B cell (primary cell): ENCODE data around the gene CELF4.

Source experiments
- EZH2 ChIP-seq: IDR thresholded peaks from 2 replicates; pipeline ENCODE4 v1.6.1; 2012; ENCODE audit warnings: borderline replicate concordance, low read depth, mild to moderate bottlenecking, moderate library complexity, low read length; ENCODE audit not compliant: insufficient read depth, poor library complexity, severe bottlenecking
- TF ChIP-seq, protein P1 (sequence below): fragments of 200-600 bp; IDR thresholded peaks from one replicate; pipeline ENCODE4 v1.8.0; 2022; ENCODE audit warnings: antibody characterized with exemption, mild to moderate bottlenecking

DNA sequence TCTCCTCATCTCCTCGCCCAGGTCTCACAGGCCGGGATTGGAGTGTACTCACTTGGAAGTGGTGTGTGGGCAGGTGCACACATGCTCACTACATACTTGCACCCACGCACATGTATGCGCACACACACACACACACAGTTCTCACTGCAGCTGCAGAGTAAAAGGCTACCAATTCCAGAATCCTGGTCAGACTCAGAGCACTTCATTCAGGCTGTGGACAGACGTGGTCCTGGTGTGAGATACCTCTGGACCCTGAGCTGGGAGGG is 19.4 kb downstream of the CELF4 start:
- TF ChIP-seq, protein P1, sequence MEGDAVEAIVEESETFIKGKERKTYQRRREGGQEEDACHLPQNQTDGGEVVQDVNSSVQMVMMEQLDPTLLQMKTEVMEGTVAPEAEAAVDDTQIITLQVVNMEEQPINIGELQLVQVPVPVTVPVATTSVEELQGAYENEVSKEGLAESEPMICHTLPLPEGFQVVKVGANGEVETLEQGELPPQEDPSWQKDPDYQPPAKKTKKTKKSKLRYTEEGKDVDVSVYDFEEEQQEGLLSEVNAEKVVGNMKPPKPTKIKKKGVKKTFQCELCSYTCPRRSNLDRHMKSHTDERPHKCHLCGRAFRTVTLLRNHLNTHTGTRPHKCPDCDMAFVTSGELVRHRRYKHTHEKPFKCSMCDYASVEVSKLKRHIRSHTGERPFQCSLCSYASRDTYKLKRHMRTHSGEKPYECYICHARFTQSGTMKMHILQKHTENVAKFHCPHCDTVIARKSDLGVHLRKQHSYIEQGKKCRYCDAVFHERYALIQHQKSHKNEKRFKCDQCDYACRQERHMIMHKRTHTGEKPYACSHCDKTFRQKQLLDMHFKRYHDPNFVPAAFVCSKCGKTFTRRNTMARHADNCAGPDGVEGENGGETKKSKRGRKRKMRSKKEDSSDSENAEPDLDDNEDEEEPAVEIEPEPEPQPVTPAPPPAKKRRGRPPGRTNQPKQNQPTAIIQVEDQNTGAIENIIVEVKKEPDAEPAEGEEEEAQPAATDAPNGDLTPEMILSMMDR: no peak
- TF ChIP-seq EZH2: no peak
